ENCODE data around the gene KLHL8. TPM values are rescaled to one million over a fixed set of nuclear protein-coding genes. Genes with fewer than 3 reads are reported as not detected.

The KLHL8 gene
- polyA plus RNA-seq (ENCODE audit: insufficient read length in 4 of 4), result 10 to 100 TPM; 15.8 to 20.8 (median 19.1) TPM

GRCh38 chr4:87220094-87220822 lies at the start of gene KLHL8:
Gene KLHL8, minus strand, starts transcription at chr4:87220618. Its CDS starts 25,079 bp downstream, at chr4:87195539.
- peak; percentile 71 to 84 (median 80) for DNase-seq (ENCODE audit: low read depth in 4 of 4, low spot score in 3 of 4)

- DNase-seq (ENCODE audit: low read depth in 4 of 4, low spot score in 3 of 4), result no peak
Measured at GRCh38 chr4:87270144-87270543, 49.7 kb upstream of the KLHL8 start.

GRCh38 chr4:87268411-87268810 lies 48.0 kb upstream of the KLHL8 start:
- DNase-seq (ENCODE audit: low read depth in 4 of 4, low spot score in 3 of 4), result no peak

- DNase-seq (ENCODE audit: low read depth in 4 of 4, low spot score in 3 of 4), result no peak
Measured at GRCh38 chr4:87266986-87267385, 46.6 kb upstream of the KLHL8 start.

GRCh38 chr4:87262886-87263285 lies 42.5 kb upstream of the KLHL8 start:
- DNase-seq (ENCODE audit: low read depth in 4 of 4, low spot score in 3 of 4), result no peak

GRCh38 chr4:87260477-87260876 lies 40.1 kb upstream of the KLHL8 start:
- no peak for DNase-seq (ENCODE audit: low read depth in 4 of 4, low spot score in 3 of 4)

GRCh38 chr4:87258677-87259076 lies 38.3 kb upstream of the KLHL8 start:
- no peak for DNase-seq (ENCODE audit: low read depth in 4 of 4, low spot score in 3 of 4)

GRCh38 chr4:87257523-87257922 lies 37.1 kb upstream of the KLHL8 start:
- DNase-seq (ENCODE audit: low read depth in 4 of 4, low spot score in 3 of 4), result no peak

GRCh38 chr4:87255755-87256154 lies 35.3 kb upstream of the KLHL8 start:
- no peak for DNase-seq (ENCODE audit: low read depth in 4 of 4, low spot score in 3 of 4)

- no peak for DNase-seq (ENCODE audit: low read depth in 4 of 4, low spot score in 3 of 4)
Measured at GRCh38 chr4:87251106-87251505, 30.7 kb upstream of the KLHL8 start.

GRCh38 chr4:87250294-87250693 lies 29.9 kb upstream of the KLHL8 start:
- no peak for DNase-seq (ENCODE audit: low read depth in 4 of 4, low spot score in 3 of 4)

GRCh38 chr4:87249332-87250019 lies 29.1 kb upstream of the KLHL8 start:
- DNase-seq (ENCODE audit: low read depth in 4 of 4, low spot score in 3 of 4), result no peak

GRCh38 chr4:87243426-87244053 lies 23.1 kb upstream of the KLHL8 start:
- no peak for DNase-seq (ENCODE audit: low read depth in 4 of 4, low spot score in 3 of 4)

GRCh38 chr4:87241336-87241735 lies 20.9 kb upstream of the KLHL8 start:
- DNase-seq (ENCODE audit: low read depth in 4 of 4, low spot score in 3 of 4), result no peak

- no peak for DNase-seq (ENCODE audit: low read depth in 4 of 4, low spot score in 3 of 4)
Measured at GRCh38 chr4:87240341-87240740, 19.9 kb upstream of the KLHL8 start.

GRCh38 chr4:87239821-87240220 lies 19.4 kb upstream of the KLHL8 start:
- DNase-seq (ENCODE audit: low read depth in 4 of 4, low spot score in 3 of 4), result no peak

- no peak for DNase-seq (ENCODE audit: low read depth in 4 of 4, low spot score in 3 of 4)
Measured at GRCh38 chr4:87239194-87239593, 18.8 kb upstream of the KLHL8 start.

GRCh38 chr4:87236861-87237260 lies 16.4 kb upstream of the KLHL8 start:
- DNase-seq (ENCODE audit: low read depth in 4 of 4, low spot score in 3 of 4), result no peak

- no peak for DNase-seq (ENCODE audit: low read depth in 4 of 4, low spot score in 3 of 4)
Measured at GRCh38 chr4:87235020-87235671, 14.7 kb upstream of the KLHL8 start.

- DNase-seq (ENCODE audit: low read depth in 4 of 4, low spot score in 3 of 4), result no peak
Measured at GRCh38 chr4:87232216-87232615, 11.8 kb upstream of the KLHL8 start.

- no peak for DNase-seq (ENCODE audit: low read depth in 4 of 4, low spot score in 3 of 4)
Measured at GRCh38 chr4:87230806-87231205, 10.4 kb upstream of the KLHL8 start.
